ENCODE measurements around the gene TFAP2A. TPM values are rescaled to one million over a fixed set of nuclear protein-coding genes. Genes with fewer than 3 reads are reported as not detected.

The TFAP2A gene
- polyA plus RNA-seq, 1 donor from 2014 or later, result 0.78 TPM

GRCh38 chr6:10359581-10359980 is 55.3 kb downstream of the TFAP2A start:
- H3F3A ChIP-seq (ENCODE audit: insufficient read depth, low read length, poor library complexity, severe bottlenecking), result no peaks in the 10 kb centered on the region
- TF ChIP-seq SMC3 (conservative IDR thresholded peaks at IDR 0.05; ENCODE audit: poor library complexity) (no peak), REST (IDR thresholded peaks at IDR 0.05; ENCODE audit: borderline replicate concordance) (no peak), EZH2 (IDR thresholded peaks at IDR 0.05; ENCODE audit: borderline replicate concordance, insufficient read depth, low read length, poor library complexity, severe bottlenecking) (no peak), RAD21 (conservative IDR thresholded peaks at IDR 0.05) (no peak), CTCF (IDR thresholded peaks at IDR 0.05; ENCODE audit: poor library complexity, severe bottlenecking) (no peak), EP300 (conservative IDR thresholded peaks at IDR 0.05; ENCODE audit: poor library complexity, severe bottlenecking) (no peak), MXI1 (conservative IDR thresholded peaks at IDR 0.05; ENCODE audit: poor library complexity, severe bottlenecking) (no peak), POLR2AphosphoS5 (IDR thresholded peaks at IDR 0.05) (no peak), TAF1 (IDR thresholded peaks at IDR 0.05; ENCODE audit: low read depth) (no peak)
- no peaks in the 10 kb centered on the region for H4K20me1 ChIP-seq (ENCODE audit: insufficient read depth)
- H3K4me3 ChIP-seq (ENCODE audit: low read length), result no peak overlapping the region
- no peaks in the 10 kb centered on the region for H3K27me3 ChIP-seq (ENCODE audit: insufficient read depth, low read depth, low read length)
- H3K9ac ChIP-seq (ENCODE audit: low read length), result no peak overlapping the region
- H3K9me2 ChIP-seq (ENCODE audit: insufficient read depth, low read length), result no peaks in the 10 kb centered on the region
- H3K79me2 ChIP-seq (replicated peaks; ENCODE audit: insufficient read depth, low read length), result no peaks in the 10 kb centered on the region
- no peak overlapping the region for H2AFZ ChIP-seq (ENCODE audit: low read depth, low read length)
- H3K27ac ChIP-seq (ENCODE audit: low read length), result no peak overlapping the region
- no peaks in the 10 kb centered on the region for H3K36me3 ChIP-seq (ENCODE audit: insufficient read depth, low read length)
- H3K4me2 ChIP-seq (ENCODE audit: low read length), result no peak overlapping the region
- H3K9me3 ChIP-seq (ENCODE audit: low read length), result no peaks in the 10 kb centered on the region

DNA sequence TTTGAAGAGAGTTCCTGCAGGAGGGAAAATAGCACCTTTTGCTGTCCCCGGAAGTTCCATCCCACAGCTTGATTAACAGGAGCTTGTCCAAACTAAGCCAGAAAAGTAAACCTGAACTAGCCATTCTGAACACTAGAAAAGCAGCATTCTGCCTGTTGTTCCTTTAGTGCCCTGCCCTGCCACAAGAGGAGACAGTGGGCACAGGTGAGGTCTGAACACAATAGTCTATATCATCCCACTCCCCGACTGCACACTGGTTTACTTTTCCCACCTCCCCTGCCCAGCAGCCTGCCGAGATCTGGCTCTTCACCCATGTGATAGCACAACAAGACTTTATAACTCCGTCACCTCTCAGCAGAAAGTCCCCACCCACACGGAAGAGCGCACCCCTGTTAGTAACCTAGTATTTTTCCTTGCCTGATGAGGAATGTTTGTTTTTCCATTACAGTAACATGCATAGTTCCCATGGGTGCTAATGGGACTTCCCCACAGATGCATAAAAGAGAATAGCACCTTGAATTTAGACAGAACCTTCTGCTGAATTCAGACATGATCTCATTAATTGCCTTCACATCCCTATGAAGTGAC is 59.7 kb downstream of the TFAP2A start:
- no peak overlapping the region for H3K4me2 ChIP-seq (ENCODE audit: low read length)
- H3K27ac ChIP-seq (ENCODE audit: low read length), result no peak overlapping the region
- H4K20me1 ChIP-seq (ENCODE audit: insufficient read depth), result no peaks in the 10 kb centered on the region
- no peak for TF ChIP-seq EP300 (conservative IDR thresholded peaks at IDR 0.05; ENCODE audit: poor library complexity, severe bottlenecking)
- no peak for TF ChIP-seq TAF1 (IDR thresholded peaks at IDR 0.05; ENCODE audit: low read depth)
- TF ChIP-seq REST (IDR thresholded peaks at IDR 0.05; ENCODE audit: borderline replicate concordance), result no peak
- H3K27me3 ChIP-seq (ENCODE audit: insufficient read depth, low read depth, low read length), result no peaks in the 10 kb centered on the region
- H3K36me3 ChIP-seq (ENCODE audit: insufficient read depth, low read length), result no peaks in the 10 kb centered on the region
- H2AFZ ChIP-seq (ENCODE audit: low read depth, low read length), result no peak overlapping the region
- H3F3A ChIP-seq (ENCODE audit: insufficient read depth, low read length, poor library complexity, severe bottlenecking), result no peaks in the 10 kb centered on the region
- H3K9ac ChIP-seq (ENCODE audit: low read length), result no peak overlapping the region
- no peak overlapping the region for H3K4me3 ChIP-seq (ENCODE audit: low read length)
- H3K79me2 ChIP-seq (replicated peaks; ENCODE audit: insufficient read depth, low read length), result no peaks in the 10 kb centered on the region
- no peaks in the 10 kb centered on the region for H3K9me3 ChIP-seq (ENCODE audit: low read length)
- H3K9me2 ChIP-seq (ENCODE audit: insufficient read depth, low read length), result no peaks in the 10 kb centered on the region

All from neural cell (in vitro differentiated cells).